GM19035 (cell line): Measurements from ENCODE around the gene TTBK1.
A peak's percentile ranks its signal among the peaks of the same experiment; 100 is the strongest.
"Not testable (repeated sequence)": the region's sequence is repeated elsewhere in the genome, so short reads cannot be mapped to it uniquely, and the experiment has no call there.

Source experiments
- ATAC-seq: cut with Tn5 transposase; IDR thresholded peaks from one replicate; pipeline ENCODE4 v1.9.1; 2021; ENCODE audit not compliant: unreplicated experiment

The TTBK1 gene

GRCh38 chr6:43302126-43302525, 58.8 kb downstream of the TTBK1 start:
- ATAC-seq: no peak

- not testable (repeated sequence) for ATAC-seq
Measured at GRCh38 chr6:43303006-43303405, 59.7 kb downstream of the TTBK1 start.

- ATAC-seq: no peak
Measured at GRCh38 chr6:43303751-43304331, 60.6 kb downstream of the TTBK1 start.

- ATAC-seq: no peak
Measured at GRCh38 chr6:43304361-43304760, 61.1 kb downstream of the TTBK1 start.

GRCh38 chr6:43304882-43305281, 61.6 kb downstream of the TTBK1 start:
- ATAC-seq: no peak

- no peak for ATAC-seq
Measured at GRCh38 chr6:43306086-43306485, 62.8 kb downstream of the TTBK1 start.

- ATAC-seq: no peak
Measured at GRCh38 chr6:43307451-43308100, 64.3 kb downstream of the TTBK1 start.

- peak; percentile 65 for ATAC-seq
Measured at GRCh38 chr6:43308101-43308989, 65.1 kb downstream of the TTBK1 start, which contains the start of gene CRIP3. Gene CRIP3 (minus strand): TSS chr6:43308826. CDS start chr6:43308792, 34 bp downstream.

- no peak for ATAC-seq
Measured at GRCh38 chr6:43308990-43309477, 65.8 kb downstream of the TTBK1 start.

GRCh38 chr6:43310134-43310533, 66.9 kb downstream of the TTBK1 start:
- ATAC-seq: no peak

- no peak for ATAC-seq
Measured at GRCh38 chr6:43310624-43311023, 67.3 kb downstream of the TTBK1 start.

GRCh38 chr6:43311666-43312065, 68.4 kb downstream of the TTBK1 start:
- no peak for ATAC-seq

GRCh38 chr6:43313813-43314212, 70.5 kb downstream of the TTBK1 start:
- ATAC-seq: no peak

GRCh38 chr6:43318011-43318410, 74.7 kb downstream of the TTBK1 start:
- ATAC-seq: no peak

GRCh38 chr6:43325876-43326275, 82.6 kb downstream of the TTBK1 start:
- no peak for ATAC-seq

GRCh38 chr6:43328528-43328927, 85.2 kb downstream of the TTBK1 start:
- ATAC-seq: no peak

GRCh38 chr6:43331470-43331869, 88.2 kb downstream of the TTBK1 start:
- no peak for ATAC-seq

- ATAC-seq: no peak
Measured at GRCh38 chr6:43331891-43332290, 88.6 kb downstream of the TTBK1 start.

GRCh38 chr6:43334466-43335095, 91.3 kb downstream of the TTBK1 start:
- no peak for ATAC-seq

GRCh38 chr6:43335469-43335868, 92.2 kb downstream of the TTBK1 start:
- no peak for ATAC-seq

GRCh38 chr6:43336382-43336781, 93.1 kb downstream of the TTBK1 start:
- ATAC-seq: no peak
